ENCODE measurements around the gene ZSWIM6. TPM values are rescaled to one million over a fixed set of nuclear protein-coding genes. Genes with fewer than 3 reads are reported as not detected.
A peak's percentile ranks its signal among the peaks of the same experiment; 100 is the strongest.

The ZSWIM6 gene
- polyA plus RNA-seq, 1 of the 3 experiments (the other 2 are of a cell fraction): 7.4 TPM

GRCh38 chr5:61587125-61587524 lies 255.1 kb downstream of the ZSWIM6 start:
- WGBS (ENCODE audit: low lambda C conversion rate): 56% methylated on average over 6 of the region's 6 CpGs
- Histone ChIP-seq H3F3A (replicated peaks; ENCODE audit: insufficient read depth) (no peaks in the 10 kb centered on the region), H3K4me3 (ENCODE audit: low read depth in 2 of 2, low read length in 1 of 2) (no peak overlapping the region), H3K4me2 (no peak overlapping the region), H4K20me1 (ENCODE audit: insufficient read depth) (no peaks in the 10 kb centered on the region), H2AFZ (ENCODE audit: low read depth) (no peak overlapping the region), H3K9me2 (no peaks in the 10 kb centered on the region), H3K27ac (ENCODE audit: low read depth in 2 of 2, low read length in 1 of 2) (peak overlapping the region in 1 of 2 experiments; percentile 19; a peak in 1 of 4 replicates), H3K4me1 (ENCODE audit: control insufficient read depth in 1 of 2, insufficient read depth in 2 of 2, low read depth in 1 of 2, low read length in 1 of 2) (peaks cover 0 to 21% of the 10 kb centered on the region in 2 experiments; a peak in 1 of 4 replicates), H3K79me2 (ENCODE audit: insufficient read depth) (no peaks in the 10 kb centered on the region), H3K36me3 (replicated peaks in 1 of 2; ENCODE audit: control insufficient read depth in 1 of 2, insufficient read depth in 2 of 2, low read length in 1 of 2) (no peaks in the 10 kb centered on the region), H3K9me3 (no peaks in the 10 kb centered on the region), H3K27me3 (ENCODE audit: insufficient read depth) (no peaks in the 10 kb centered on the region), H3K9ac (no peak overlapping the region)
- ChIA-PET CTCF (no interaction called here), POLR2A (no interaction called here)
- no peak for DNase-seq
- no peak for TF ChIP-seq REST (IDR thresholded peaks at IDR 0.05; ENCODE audit: low read depth, low read length)
- TF ChIP-seq USF1 (IDR thresholded peaks at IDR 0.05; ENCODE audit: borderline replicate concordance, low read depth): no peak
- no peak for TF ChIP-seq RFX5 (IDR thresholded peaks at IDR 0.05; ENCODE audit: low read length)
- no peak for TF ChIP-seq RAD21 (IDR thresholded peaks at IDR 0.05; ENCODE audit: low read length)
- no peak for TF ChIP-seq PBX3 (IDR thresholded peaks at IDR 0.05)
- TF ChIP-seq MXI1 (IDR thresholded peaks at IDR 0.05; ENCODE audit: low read depth, low read length): no peak
- no peak for TF ChIP-seq NFIC (IDR thresholded peaks at IDR 0.05; ENCODE audit: borderline replicate concordance)
- TF ChIP-seq RXRA (IDR thresholded peaks at IDR 0.05; ENCODE audit: borderline replicate concordance, low read depth): no peak
- no peak for TF ChIP-seq IRF3 (IDR thresholded peaks at IDR 0.05; ENCODE audit: low read depth, low read length)
- TF ChIP-seq RCOR1 (IDR thresholded peaks at IDR 0.05; ENCODE audit: low read length): no peak
- TF ChIP-seq GATA2 (CRISPR knock-in tag; IDR thresholded peaks at IDR 0.05): no peak
- TF ChIP-seq CHD2 (IDR thresholded peaks at IDR 0.05; ENCODE audit: low read length, partially characterized antibody): no peak

Measured in SK-N-SH (cell line).